HAP-1 (cell line): ENCODE data around the gene NCAPD3.

Source experiments
- DNase-seq, 2 experiments: peaks; one replicate each; pipeline ENCODE4 v3.0.0-alpha.2; 2016 to 2020; ENCODE audit warnings: low spot score in 2 of 2
- H3K27me3 ChIP-seq: fragments of 250-450 bp; sonication (Bioruptor Pico); 2 replicates; pipeline ENCODE4 v1.5.1; 2020; ENCODE audit warnings: low read depth, mild to moderate bottlenecking, moderate library complexity
- H3K36me3 ChIP-seq: fragments of 250-450 bp; sonication (Bioruptor Pico); replicated peaks from 2 replicates; pipeline ENCODE4 v1.5.1; 2020; ENCODE audit warnings: mild to moderate bottlenecking
- H3K4me1 ChIP-seq: fragments of 250-450 bp; sonication (Bioruptor Pico); 2 replicates; pipeline ENCODE4 v1.5.1; 2020; ENCODE audit warnings: mild to moderate bottlenecking
- H3K4me3 ChIP-seq: fragments of 250-450 bp; sonication (Bioruptor Pico); 2 replicates; pipeline ENCODE4 v1.5.1; 2020; ENCODE audit warnings: mild to moderate bottlenecking, moderate library complexity
- H3K9me3 ChIP-seq: fragments of 250-450 bp; sonication (Bioruptor Pico); 2 replicates; pipeline ENCODE4 v1.5.1; 2020; ENCODE audit warnings: mild to moderate bottlenecking, moderate library complexity
- in situ Hi-C: fragments of 300-500 bp; cut with MboI; formaldehyde crosslinking; loops from 3 replicates; pipeline ENCODE4 v1.14.3; 2020; ENCODE audit warnings: low sequenced_read_pairs, inconsistent platforms, mixed read lengths

The NCAPD3 gene

DNA sequence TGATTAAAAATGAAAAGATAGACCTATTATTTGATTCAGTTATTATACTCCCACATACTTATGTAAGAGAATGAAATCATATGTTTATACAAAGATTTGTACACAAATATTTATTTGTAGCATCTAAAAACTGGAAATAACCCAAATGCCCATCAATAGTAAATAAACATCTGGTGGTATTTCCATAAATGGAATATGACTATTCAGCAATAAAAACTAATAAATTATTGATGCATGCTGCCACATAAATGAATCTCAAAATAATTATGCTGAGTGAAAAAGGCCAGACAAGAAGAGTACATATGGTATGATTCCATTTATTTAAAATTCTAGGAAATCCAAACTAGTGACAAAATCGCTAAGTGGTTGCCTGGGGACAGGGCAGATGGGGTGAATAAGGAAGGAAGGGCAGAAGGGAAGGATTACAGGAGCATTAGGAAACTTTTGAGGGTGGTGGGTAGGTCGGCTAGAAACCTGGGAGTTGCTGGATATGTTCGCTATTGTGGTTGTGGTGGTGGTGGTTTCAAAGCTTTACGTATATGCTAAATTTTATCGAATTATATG lies 113.4 kb downstream of the NCAPD3 start:
- H3K27me3 ChIP-seq: no peaks in the 10 kb centered on the region
- no peaks in the 10 kb centered on the region; the same call in 1 of the 2 replicates for H3K36me3 ChIP-seq
- peaks cover 8% of the 10 kb centered on the region for H3K4me1 ChIP-seq
- in situ Hi-C loops: no loop called here
- H3K9me3 ChIP-seq: peaks cover 6% of the 10 kb centered on the region; the same call in 1 of the 2 replicates
- H3K4me3 ChIP-seq: no peak overlapping the region
- DNase-seq: no peak
